BLaER1 treated with 17β-estradiol and CSF1 and Interleukin-3, amounts not matched to agents 10 nM and 100 nM (cell line): ENCODE data around the gene NOS3.
"Not testable (repeated sequence)": the region's sequence is repeated elsewhere in the genome, so short reads cannot be mapped to it uniquely, and the experiment has no call there.

Experiments used
- H3K27ac ChIP-seq, 11 experiments: shearing (Covaris generic); formaldehyde crosslinking; 2 replicates each; pipeline ENCODE4 v1.8.1; 2022
- H3K27me3 ChIP-seq, 11 experiments: shearing (Covaris generic); formaldehyde crosslinking; 2 replicates each; pipeline ENCODE4 v1.8.1; 2022
- H3K36me3 ChIP-seq, 11 experiments: shearing (Covaris generic); formaldehyde crosslinking; 2 replicates each; pipeline ENCODE4 v1.8.1; 2022
- H3K4me1 ChIP-seq, 10 experiments: shearing (Covaris generic); formaldehyde crosslinking; 2 replicates each; pipeline ENCODE4 v1.8.1; 2022
- H3K4me2 ChIP-seq, 11 experiments: shearing (Covaris generic); formaldehyde crosslinking; 2 replicates each; pipeline ENCODE4 v1.8.1; 2022
- H3K4me3 ChIP-seq, 10 experiments: shearing (Covaris generic); formaldehyde crosslinking; 2 replicates each; pipeline ENCODE4 v1.8.1; 2022
- H3K9ac ChIP-seq, 11 experiments: shearing (Covaris generic); formaldehyde crosslinking; 2 replicates each; pipeline ENCODE4 v1.8.1; 2022
- H3K9me3 ChIP-seq, 11 experiments: shearing (Covaris generic); formaldehyde crosslinking; replicated peaks in 1 of 11; 2 replicates each; pipeline ENCODE4 v1.8.1; 2022
- H4K20me1 ChIP-seq, 11 experiments: shearing (Covaris generic); formaldehyde crosslinking; 2 replicates each; pipeline ENCODE4 v1.8.1; 2022
- Cebpa-rat ChIP-seq, 11 experiments: shearing (Covaris generic); IDR thresholded peaks; 2 replicates each; pipeline ENCODE4 v1.8.1; 2022

NOS3 gene

GRCh38 chr7:151038951-151039849 lies 48.4 kb downstream of the NOS3 start:
- Histone ChIP-seq H4K20me1 (peaks cover 4 to 42% (median 12%) of the 10 kb centered on the region in 11 experiments; a peak in 15 of 22 replicates), H3K9ac (peak overlapping the region; percentile 27 to 71 (median 61); a peak in 21 of 22 replicates), H3K27me3 (no peaks in the 10 kb centered on the region), H3K27ac (peak overlapping the region; percentile 19 to 76 (median 61); a peak in 21 of 22 replicates), H3K36me3 (peaks cover 26 to 35% (median 31%) of the 10 kb centered on the region in 11 experiments; a peak in 21 of 22 replicates), H3K4me2 (peak overlapping the region; percentile 77 to 96 (median 88)), H3K9me3 (no peaks in the 10 kb centered on the region), H3K4me1 (peaks cover 28 to 40% (median 32%) of the 10 kb centered on the region in 10 experiments), H3K4me3 (peak overlapping the region in 1 of 10 experiments; percentile 5; a peak in 1 of 20 replicates)
- TF ChIP-seq Cebpa-rat (IDR thresholded peaks at IDR 0.05) = no peak

GRCh38 chr7:151039850-151040548 lies 49.2 kb downstream of the NOS3 start:
- Histone ChIP-seq H3K9ac (peak overlapping the region in 7 of 11 experiments; percentile 25 to 71 (median 35); a peak in 8 of 22 replicates), H3K4me3 (no peak overlapping the region), H3K36me3 (peaks cover 18 to 32% (median 23%) of the 10 kb centered on the region in 11 experiments; a peak in 21 of 22 replicates), H3K27me3 (no peaks in the 10 kb centered on the region), H3K27ac (peak overlapping the region in 7 of 11 experiments; percentile 6 to 76 (median 51); a peak in 13 of 22 replicates), H3K4me1 (peaks cover 28 to 35% (median 32%) of the 10 kb centered on the region in 10 experiments), H3K9me3 (no peaks in the 10 kb centered on the region), H3K4me2 (peak overlapping the region; percentile 77 to 96 (median 88)), H4K20me1 (peaks cover 4 to 34% (median 12%) of the 10 kb centered on the region in 11 experiments; a peak in 14 of 22 replicates)
- no peak for TF ChIP-seq Cebpa-rat (IDR thresholded peaks at IDR 0.05)

- H3K4me3 ChIP-seq = no peak overlapping the region
- H3K4me1 ChIP-seq = peaks cover 28 to 33% (median 32%) of the 10 kb centered on the region in 10 experiments
- peak overlapping the region in 2 of 11 experiments; percentile 67 to 71; a peak in 2 of 22 replicates for H3K9ac ChIP-seq
- H3K27me3 ChIP-seq = no peaks in the 10 kb centered on the region
- no peaks in the 10 kb centered on the region for H3K9me3 ChIP-seq
- no peak for TF ChIP-seq Cebpa-rat (IDR thresholded peaks at IDR 0.05)
- peak overlapping the region; percentile 77 to 96 (median 88); a peak in 19 of 22 replicates for H3K4me2 ChIP-seq
- 0 out of 22 replicates have a peak overlapping the region, but pooled peaks of 2 of the 11 experiments have one; percentile 9 to 18 for H3K27ac ChIP-seq
- peaks cover 4 to 32% (median 12%) of the 10 kb centered on the region in 11 experiments; a peak in 14 of 22 replicates for H4K20me1 ChIP-seq
- peaks cover 10 to 25% (median 15%) of the 10 kb centered on the region in 11 experiments; a peak in 20 of 22 replicates for H3K36me3 ChIP-seq
These were observed 50.0 kb downstream of the NOS3 start for GRCh38 chr7:151040616-151041375.

- H3K4me1 ChIP-seq = peaks cover 19 to 29% (median 23%) of the 10 kb centered on the region in 10 experiments
- H4K20me1 ChIP-seq = peaks cover 4 to 53% (median 12%) of the 10 kb centered on the region in 11 experiments; a peak in 14 of 22 replicates
- not testable (repeated sequence) for H3K4me2 ChIP-seq, H3K9ac ChIP-seq, H3K4me3 ChIP-seq, H3K27me3 ChIP-seq, H3K27ac ChIP-seq, H3K9me3 ChIP-seq
- H3K36me3 ChIP-seq = peaks cover 0 to 10% (median 0%) of the 10 kb centered on the region in 11 experiments; a peak in 4 of 22 replicates
These were observed 52.6 kb downstream of the NOS3 start for GRCh38 chr7:151043449-151043848.

GRCh38 chr7:151043959-151044358 lies 53.1 kb downstream of the NOS3 start:
- no peak overlapping the region for H3K9ac ChIP-seq
- H3K4me2 ChIP-seq = no peak overlapping the region
- no peak overlapping the region for H3K4me3 ChIP-seq
- peaks cover 0 to 10% (median 0%) of the 10 kb centered on the region in 11 experiments; a peak in 4 of 22 replicates for H3K36me3 ChIP-seq
- H3K4me1 ChIP-seq = peaks cover 14 to 24% (median 18%) of the 10 kb centered on the region in 10 experiments
- H4K20me1 ChIP-seq = peaks cover 3 to 51% (median 9%) of the 10 kb centered on the region in 11 experiments; a peak in 14 of 22 replicates
- TF ChIP-seq Cebpa-rat (IDR thresholded peaks at IDR 0.05) = no peak
- no peaks in the 10 kb centered on the region for H3K27me3 ChIP-seq
- no peak overlapping the region for H3K27ac ChIP-seq
- no peaks in the 10 kb centered on the region for H3K9me3 ChIP-seq

- Histone ChIP-seq H3K27me3 (peaks cover 0 to 4% (median under 1%) of the 10 kb centered on the region in 11 experiments; a peak in 8 of 22 replicates), H3K27ac (no peak overlapping the region), H3K9ac (no peak overlapping the region), H3K4me1 (peaks cover 1 to 21% (median 7%) of the 10 kb centered on the region in 10 experiments), H4K20me1 (peaks cover 0 to 53% (median 0%) of the 10 kb centered on the region in 11 experiments; a peak in 7 of 22 replicates), H3K4me2 (no peak overlapping the region), H3K9me3 (no peaks in the 10 kb centered on the region), H3K36me3 (peaks cover 0 to 10% (median 0%) of the 10 kb centered on the region in 11 experiments; a peak in 4 of 22 replicates), H3K4me3 (no peak overlapping the region)
- no peak for TF ChIP-seq Cebpa-rat (IDR thresholded peaks at IDR 0.05)
These were observed 54.4 kb downstream of the NOS3 start for GRCh38 chr7:151045262-151045661.

GRCh38 chr7:151045967-151046366 lies 55.1 kb downstream of the NOS3 start:
- no peak overlapping the region for H3K4me2 ChIP-seq
- H3K9ac ChIP-seq = peak overlapping the region in 1 of 11 experiments; percentile 8; a peak in 1 of 22 replicates
- no peaks in the 10 kb centered on the region for H3K9me3 ChIP-seq
- peaks cover 2 to 11% (median 7%) of the 10 kb centered on the region in 11 experiments; a peak in 12 of 22 replicates for H3K27me3 ChIP-seq
- H3K4me1 ChIP-seq = peaks cover 4 to 22% (median 8%) of the 10 kb centered on the region in 10 experiments; a peak in 15 of 20 replicates
- no peak overlapping the region for H3K27ac ChIP-seq
- peaks cover 0 to 53% (median 0%) of the 10 kb centered on the region in 11 experiments; a peak in 6 of 22 replicates for H4K20me1 ChIP-seq
- TF ChIP-seq Cebpa-rat (IDR thresholded peaks at IDR 0.05) = no peak
- H3K36me3 ChIP-seq = peaks cover 0 to 10% (median 0%) of the 10 kb centered on the region in 11 experiments; a peak in 4 of 22 replicates
- no peak overlapping the region for H3K4me3 ChIP-seq
